ENCODE measurements around the gene USP13.

The USP13 gene

DNA sequence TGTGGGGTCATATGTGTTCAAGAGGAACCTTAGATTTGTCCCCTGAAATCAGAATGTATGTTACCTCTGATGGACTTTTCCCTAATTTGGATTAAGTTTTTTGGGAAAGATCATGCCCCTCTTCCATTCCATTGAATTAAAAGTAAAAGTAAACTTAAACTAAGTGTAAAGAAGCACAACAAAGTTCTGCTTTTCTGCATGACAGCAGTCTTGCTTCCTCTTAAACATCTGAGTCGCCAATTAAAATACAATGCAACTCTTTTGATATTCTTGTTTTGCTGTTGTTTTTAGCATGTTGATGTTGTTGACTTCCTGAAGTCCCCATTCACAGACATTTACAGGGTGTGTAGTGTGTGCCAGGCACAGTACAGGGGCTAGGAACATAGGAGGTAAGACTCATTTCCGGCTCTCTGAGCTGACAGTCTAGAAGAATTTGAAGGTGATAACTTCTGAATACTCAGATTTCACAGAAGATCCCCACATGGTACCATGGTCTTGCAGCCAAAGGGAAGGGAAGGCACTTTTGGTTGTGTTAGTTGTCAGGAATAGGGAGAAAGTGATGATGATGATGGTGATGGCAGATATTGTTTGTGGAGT is 45.0 kb downstream of the USP13 start:
- no peak overlapping the region for H3K4me2 ChIP-seq
- no peaks in the 10 kb centered on the region for H3K79me2 ChIP-seq (ENCODE audit: insufficient read depth, low read depth)
- no peak overlapping the region for H3K4me3 ChIP-seq (IDR thresholded peaks at IDR 0.05; ENCODE audit: insufficient read depth, low read depth, low read length)
- peaks cover 9% of the 10 kb centered on the region for H3K4me1 ChIP-seq (ENCODE audit: low read depth, poor library complexity, severe bottlenecking)
- no peak overlapping the region for H3K27ac ChIP-seq
- no peaks in the 10 kb centered on the region for H3K27me3 ChIP-seq (ENCODE audit: insufficient read depth, low read depth)
- H3K9ac ChIP-seq = no peak overlapping the region
- H4K20me1 ChIP-seq (ENCODE audit: insufficient read depth) = no peaks in the 10 kb centered on the region
- H3K36me3 ChIP-seq (ENCODE audit: insufficient read depth) = no peaks in the 10 kb centered on the region
- TF ChIP-seq CTCF (conservative IDR thresholded peaks at IDR 0.05; ENCODE audit: low read depth, low read length) = no peak
- no peak overlapping the region for H2AFZ ChIP-seq (ENCODE audit: low read depth)

GRCh38 chr3:179700716-179701115 is 47.9 kb downstream of the USP13 start:
- Histone ChIP-seq H3K4me3 (IDR thresholded peaks at IDR 0.05; ENCODE audit: insufficient read depth, low read depth, low read length) (no peak overlapping the region), H3K27me3 (ENCODE audit: insufficient read depth, low read depth) (no peaks in the 10 kb centered on the region), H4K20me1 (ENCODE audit: insufficient read depth) (no peaks in the 10 kb centered on the region), H3K4me1 (ENCODE audit: low read depth, poor library complexity, severe bottlenecking) (peaks cover 7% of the 10 kb centered on the region), H3K36me3 (ENCODE audit: insufficient read depth) (no peaks in the 10 kb centered on the region), H3K79me2 (ENCODE audit: insufficient read depth, low read depth) (no peaks in the 10 kb centered on the region), H2AFZ (ENCODE audit: low read depth) (no peak overlapping the region), H3K9ac (no peak overlapping the region), H3K27ac (no peak overlapping the region), H3K4me2 (no peak overlapping the region)
- TF ChIP-seq CTCF (conservative IDR thresholded peaks at IDR 0.05; ENCODE audit: low read depth, low read length) = no peak

- Histone ChIP-seq H3K4me3 (IDR thresholded peaks at IDR 0.05; ENCODE audit: insufficient read depth, low read depth, low read length) (no peak overlapping the region), H3K9ac (no peak overlapping the region), H3K4me1 (ENCODE audit: low read depth, poor library complexity, severe bottlenecking) (peaks cover 2% of the 10 kb centered on the region), H2AFZ (ENCODE audit: low read depth) (no peak overlapping the region), H3K36me3 (ENCODE audit: insufficient read depth) (no peaks in the 10 kb centered on the region), H3K27me3 (ENCODE audit: insufficient read depth, low read depth) (no peaks in the 10 kb centered on the region), H4K20me1 (ENCODE audit: insufficient read depth) (no peaks in the 10 kb centered on the region), H3K79me2 (ENCODE audit: insufficient read depth, low read depth) (no peaks in the 10 kb centered on the region), H3K27ac (no peak overlapping the region), H3K4me2 (no peak overlapping the region)
- no peak for TF ChIP-seq CTCF (conservative IDR thresholded peaks at IDR 0.05; ENCODE audit: low read depth, low read length)
Measured at GRCh38 chr3:179701176-179701827, 48.5 kb downstream of the USP13 start.

DNA sequence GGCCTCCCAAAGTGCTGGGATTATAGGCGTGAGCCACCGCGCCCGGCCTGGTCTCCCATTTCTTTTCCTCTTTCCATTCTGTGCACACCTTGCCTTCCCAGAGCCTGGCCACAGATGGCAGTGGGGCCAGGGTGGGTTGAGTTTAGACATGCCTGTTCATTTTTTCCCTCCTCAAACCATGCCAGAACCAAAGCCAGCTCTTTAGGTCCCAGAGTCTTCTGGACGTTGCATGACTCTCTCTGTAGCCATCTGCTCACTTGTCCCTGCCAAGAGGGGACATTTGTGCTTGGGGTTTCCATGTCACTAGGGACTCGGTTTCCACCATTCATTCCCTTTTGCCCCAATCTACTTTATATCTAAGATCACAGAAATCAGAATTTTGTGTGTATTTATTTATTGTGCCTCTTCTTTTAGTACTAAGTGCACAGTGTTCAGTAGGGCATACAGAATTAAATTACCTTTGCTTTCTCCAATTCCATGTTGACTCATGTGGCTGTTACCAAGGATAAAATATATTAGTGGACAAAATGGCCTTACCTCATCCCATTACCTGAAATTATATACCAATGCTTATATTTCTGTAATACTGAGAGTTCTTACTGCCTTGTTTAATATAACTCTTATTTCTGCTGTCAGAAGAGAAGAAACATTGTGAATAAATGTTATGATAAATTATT is 49.6 kb downstream of the USP13 start:
- H3K4me2 ChIP-seq = no peak overlapping the region
- H3K4me1 ChIP-seq (ENCODE audit: low read depth, poor library complexity, severe bottlenecking) = no peaks in the 10 kb centered on the region
- H3K79me2 ChIP-seq (ENCODE audit: insufficient read depth, low read depth) = no peaks in the 10 kb centered on the region
- no peaks in the 10 kb centered on the region for H3K36me3 ChIP-seq (ENCODE audit: insufficient read depth)
- H3K27me3 ChIP-seq (ENCODE audit: insufficient read depth, low read depth) = no peaks in the 10 kb centered on the region
- H3K27ac ChIP-seq = no peak overlapping the region
- H3K9ac ChIP-seq = no peak overlapping the region
- no peak for TF ChIP-seq CTCF (conservative IDR thresholded peaks at IDR 0.05; ENCODE audit: low read depth, low read length)
- H3K4me3 ChIP-seq (IDR thresholded peaks at IDR 0.05; ENCODE audit: insufficient read depth, low read depth, low read length) = no peak overlapping the region
- H2AFZ ChIP-seq (ENCODE audit: low read depth) = no peak overlapping the region
- no peaks in the 10 kb centered on the region for H4K20me1 ChIP-seq (ENCODE audit: insufficient read depth)
